GM13976 (cell line): ENCODE results near the gene MCEMP1.
"Not testable (repeated sequence)": the region's sequence is repeated elsewhere in the genome, so short reads cannot be mapped to it uniquely, and the experiment has no call there.

Experiments used
- DNase-seq: peaks from one replicate; pipeline ENCODE4 v3.0.0; 2012; ENCODE audit warnings: low spot score
- in situ Hi-C: fragments of 300-500 bp; cut with MboI; formaldehyde crosslinking; loops from one replicate; pipeline ENCODE4 v1.12.0; 2022; ENCODE audit warnings: low sequenced_read_pairs, mixed read lengths, inconsistent platforms; ENCODE audit not compliant: unreplicated experiment
- TF ChIP-seq, protein P1 (sequence below): IDR thresholded peaks from 2 replicates; pipeline ENCODE4 v1.5.1; 2012; ENCODE audit warnings: borderline replicate concordance, mild to moderate bottlenecking; ENCODE audit not compliant: insufficient read depth; ENCODE audit errors: extremely low read depth, missing control alignments, control extremely low read depth

The MCEMP1 gene

DNA sequence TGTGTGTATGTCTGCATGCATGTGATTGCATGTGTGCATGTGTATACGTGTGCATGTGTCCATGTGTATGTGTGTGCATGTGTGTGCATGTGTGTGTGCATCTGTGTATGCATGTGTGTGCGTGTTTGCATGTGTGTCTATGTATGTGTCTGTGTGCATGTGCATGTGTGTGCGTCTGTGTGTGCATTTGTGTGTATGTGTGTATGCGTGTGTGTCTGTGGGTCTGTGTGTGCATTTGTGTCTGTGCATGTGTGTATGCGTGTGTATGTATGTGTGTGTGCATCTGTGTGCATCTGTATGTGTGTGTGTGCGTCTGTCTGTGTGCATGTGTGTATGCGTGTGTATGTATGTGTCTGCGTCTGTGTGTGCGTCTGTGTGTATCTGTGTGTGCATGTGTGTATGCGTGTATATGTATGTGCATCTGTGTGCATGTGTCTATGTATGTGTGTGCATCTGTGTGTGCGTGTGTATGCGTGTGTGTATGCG lies 37.0 kb upstream of the MCEMP1 start:
- TF ChIP-seq, protein P1, sequence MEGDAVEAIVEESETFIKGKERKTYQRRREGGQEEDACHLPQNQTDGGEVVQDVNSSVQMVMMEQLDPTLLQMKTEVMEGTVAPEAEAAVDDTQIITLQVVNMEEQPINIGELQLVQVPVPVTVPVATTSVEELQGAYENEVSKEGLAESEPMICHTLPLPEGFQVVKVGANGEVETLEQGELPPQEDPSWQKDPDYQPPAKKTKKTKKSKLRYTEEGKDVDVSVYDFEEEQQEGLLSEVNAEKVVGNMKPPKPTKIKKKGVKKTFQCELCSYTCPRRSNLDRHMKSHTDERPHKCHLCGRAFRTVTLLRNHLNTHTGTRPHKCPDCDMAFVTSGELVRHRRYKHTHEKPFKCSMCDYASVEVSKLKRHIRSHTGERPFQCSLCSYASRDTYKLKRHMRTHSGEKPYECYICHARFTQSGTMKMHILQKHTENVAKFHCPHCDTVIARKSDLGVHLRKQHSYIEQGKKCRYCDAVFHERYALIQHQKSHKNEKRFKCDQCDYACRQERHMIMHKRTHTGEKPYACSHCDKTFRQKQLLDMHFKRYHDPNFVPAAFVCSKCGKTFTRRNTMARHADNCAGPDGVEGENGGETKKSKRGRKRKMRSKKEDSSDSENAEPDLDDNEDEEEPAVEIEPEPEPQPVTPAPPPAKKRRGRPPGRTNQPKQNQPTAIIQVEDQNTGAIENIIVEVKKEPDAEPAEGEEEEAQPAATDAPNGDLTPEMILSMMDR = no peak

DNA sequence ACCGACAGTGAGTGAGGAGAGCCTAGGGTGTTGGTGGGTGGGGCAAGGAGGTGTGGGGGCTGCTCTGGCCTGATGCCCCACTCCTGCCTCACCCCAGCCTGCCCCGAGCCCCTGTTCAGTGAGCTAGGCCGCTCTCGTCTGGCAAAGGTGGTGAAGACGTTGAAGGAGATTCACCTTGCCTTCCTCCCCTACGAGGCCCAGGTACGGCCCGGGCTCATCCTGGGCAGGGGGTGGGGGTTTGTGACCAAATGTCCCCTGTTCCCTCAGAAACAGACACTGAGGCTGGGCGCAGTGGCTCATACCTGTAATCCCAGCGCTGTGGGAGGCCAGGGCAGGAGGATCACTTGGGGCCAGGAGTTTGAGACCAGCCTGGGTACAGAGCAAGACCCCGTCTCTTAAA lies 36.1 kb upstream of the MCEMP1 start:
- DNase-seq = no peak
- in situ Hi-C loops = no loop called here
- TF ChIP-seq, protein P1 = no peak

More for the DNA sequence above, 37.0 kb upstream of the MCEMP1 start:
- in situ Hi-C loops = no loop called here
- DNase-seq = no peak

DNA sequence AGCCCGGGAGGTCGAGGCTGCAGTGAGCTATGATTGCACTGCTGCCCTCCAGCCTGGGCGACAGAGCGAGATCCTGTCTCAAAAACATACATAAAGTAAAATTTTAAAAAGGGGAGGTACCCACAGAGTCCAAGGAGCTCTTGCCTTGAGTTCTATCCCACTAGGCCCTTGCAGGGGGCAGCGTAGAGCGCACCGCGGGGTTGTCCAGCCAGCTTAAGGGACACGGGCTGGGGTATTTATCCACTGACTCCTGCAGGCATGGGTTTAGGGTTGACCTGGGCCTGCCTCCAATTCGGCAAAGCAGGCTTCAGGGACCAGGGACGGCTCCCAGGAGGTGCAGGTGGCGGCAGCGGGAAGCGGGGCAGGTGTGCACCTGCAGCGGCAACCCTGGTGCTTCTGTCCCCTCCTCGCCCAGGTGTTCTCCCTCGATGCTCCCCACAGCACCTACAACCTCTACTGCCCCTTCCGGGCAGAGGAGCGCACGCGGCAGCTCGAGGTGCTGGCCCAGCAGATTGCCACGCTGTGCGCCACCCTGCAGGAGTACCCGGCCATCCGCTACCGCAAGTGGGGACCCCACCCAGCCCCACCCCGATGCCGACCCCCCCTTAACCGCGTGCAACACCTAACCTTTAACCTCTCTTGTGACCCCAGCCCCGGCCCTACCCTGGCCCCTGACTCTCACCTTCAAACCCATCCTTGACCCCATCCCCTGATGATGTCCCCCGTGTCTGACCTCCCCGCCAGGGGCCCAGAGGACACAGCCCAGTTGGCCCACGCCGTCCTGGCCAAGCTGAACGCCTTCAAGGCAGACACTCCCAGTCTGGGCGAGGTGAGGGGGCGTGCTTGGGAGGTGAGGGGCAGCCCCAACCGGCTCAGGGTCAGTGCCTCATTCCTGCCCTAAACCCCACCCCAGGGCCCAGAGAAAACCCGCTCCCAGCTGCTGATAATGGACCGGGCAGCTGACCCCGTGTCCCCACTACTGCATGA lies 35.3 kb upstream of the MCEMP1 start:
- TF ChIP-seq, protein P1 = no peak
- DNase-seq = no peak
- in situ Hi-C loops = no loop called here

DNA sequence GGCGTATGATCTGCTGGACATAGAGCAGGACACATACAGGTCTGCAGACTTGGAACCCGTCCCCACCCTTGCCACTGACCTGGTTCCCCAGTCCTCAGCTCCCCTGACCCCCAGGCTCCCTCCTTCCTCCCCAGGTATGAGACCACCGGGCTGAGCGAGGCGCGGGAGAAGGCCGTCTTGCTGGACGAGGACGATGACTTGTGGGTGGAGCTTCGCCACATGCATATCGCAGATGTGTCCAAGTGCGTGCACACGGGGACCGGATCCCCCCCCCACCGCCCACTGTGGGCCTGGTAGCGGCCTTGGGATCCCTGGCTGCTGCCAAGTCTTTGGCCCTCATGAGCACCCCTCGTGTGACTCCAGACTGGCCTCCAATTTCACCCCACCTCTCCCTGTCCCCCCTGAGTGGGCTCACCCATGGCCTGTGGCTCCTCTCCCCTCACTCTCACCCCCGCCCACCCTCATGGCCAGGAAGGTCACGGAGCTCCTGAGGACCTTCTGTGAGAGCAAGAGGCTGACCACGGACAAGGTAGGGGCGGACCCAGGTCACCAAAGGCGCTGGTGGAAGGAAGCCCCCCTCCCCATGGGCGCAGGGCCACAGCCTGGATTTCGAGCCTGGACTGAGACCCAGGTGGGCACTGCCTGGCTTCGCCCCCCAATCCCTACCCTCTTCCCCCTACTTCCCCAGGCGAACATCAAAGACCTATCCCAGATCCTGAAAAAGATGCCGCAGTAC lies 34.4 kb upstream of the MCEMP1 start:
- no peak for DNase-seq
- in situ Hi-C loops = no loop called here
- TF ChIP-seq, protein P1 = no peak

DNA sequence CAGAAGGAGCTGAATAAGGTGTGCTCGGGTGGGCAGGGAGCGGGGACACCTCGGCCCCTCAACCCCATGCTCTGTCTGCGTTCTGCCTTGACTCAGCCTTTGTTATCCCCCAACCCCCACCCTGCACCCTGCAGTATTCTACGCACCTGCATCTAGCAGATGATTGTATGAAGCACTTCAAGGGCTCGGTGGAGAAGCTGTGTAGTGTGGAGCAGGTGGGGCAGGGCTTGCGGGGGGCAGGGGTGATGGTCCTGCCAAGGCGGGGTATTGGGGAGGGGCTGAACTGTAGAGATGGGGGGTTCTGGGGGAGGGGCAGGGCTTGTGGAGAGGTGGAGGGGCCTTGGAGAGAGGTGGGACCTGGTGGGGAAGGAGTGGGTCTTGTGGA lies 33.9 kb upstream of the MCEMP1 start:
- in situ Hi-C loops = no loop called here
- TF ChIP-seq, protein P1 = no peak
- no peak for DNase-seq

DNA sequence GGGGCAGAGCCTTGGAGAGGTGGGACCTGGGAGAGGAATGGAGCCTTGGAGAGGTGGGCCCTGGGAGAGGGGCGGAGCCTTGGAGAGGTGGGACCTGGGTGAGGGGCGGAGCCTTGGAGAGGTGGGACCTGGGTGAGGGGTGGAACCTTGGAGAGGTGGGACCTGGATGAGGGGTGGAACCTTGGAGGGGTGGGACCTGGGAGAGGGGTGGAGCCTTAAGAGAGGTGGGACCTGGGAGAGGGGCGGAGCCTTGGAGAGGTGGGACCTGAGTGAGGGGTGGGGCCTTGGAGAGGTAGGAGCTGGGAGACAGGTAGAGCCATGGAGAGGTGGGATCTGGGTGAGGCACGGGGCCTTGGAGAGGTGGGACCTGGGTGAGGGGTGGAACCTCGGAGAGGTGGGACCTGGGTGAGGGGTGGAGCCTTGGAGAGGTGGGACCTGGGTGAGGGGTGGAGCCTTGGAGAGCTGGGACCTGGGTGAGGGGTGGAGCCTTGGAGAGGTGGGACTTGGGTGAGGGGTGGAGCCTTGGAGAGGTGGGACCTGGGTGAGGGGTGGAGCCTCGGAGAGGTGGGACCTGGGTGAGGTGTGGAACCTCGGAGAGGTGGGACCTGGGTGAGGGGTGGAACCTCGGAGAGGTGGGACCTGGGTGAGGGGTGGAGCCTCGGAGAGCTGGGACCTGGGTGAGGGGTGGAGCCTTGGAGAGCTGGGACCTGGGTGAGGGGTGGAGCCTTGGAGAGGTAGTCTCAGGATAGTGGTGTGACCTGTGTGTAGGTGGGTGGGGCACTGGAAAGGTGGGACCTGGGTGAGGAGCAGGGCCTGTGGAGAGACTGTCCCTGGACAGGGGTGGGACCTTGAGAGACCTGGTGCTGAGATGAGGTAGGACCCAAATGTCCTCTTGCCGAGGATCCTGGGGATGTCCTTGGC lies 33.0 kb upstream of the MCEMP1 start:
- in situ Hi-C loops = not testable (repeated sequence)
- DNase-seq = peak; percentile 62
